Upper lobe of left lung (tissue), 4 donors: Measurements from ENCODE around the gene TBC1D12.

ENCODE experiments used
- POLR2A ChIP-seq, 4 donors: fragments of 450-650 bp; IDR thresholded peaks; one replicate each; pipeline ENCODE4 v1.5.1; 2016 to 2017; ENCODE audit warnings: antibody characterized with exemption in 4 of 4, mild to moderate bottlenecking in 2 of 4
- POLR2AphosphoS5 ChIP-seq, 2 donors: sonication (generic); formaldehyde crosslinking; IDR thresholded peaks; one replicate each; pipeline ENCODE4 v1.5.1; 2017; ENCODE audit warnings: antibody characterized with exemption in 2 of 2
- TF ChIP-seq, protein P1 (sequence below), 6 experiments: fragments of 450-650 bp in 4 of 6; fragments of 200-600 bp in 2 of 6; sonication (generic) in 2 of 6; IDR thresholded peaks; one replicate each; pipeline ENCODE4 v1.5.1; 2016 to 2019; ENCODE audit warnings: antibody characterized with exemption in 6 of 6

DNA sequence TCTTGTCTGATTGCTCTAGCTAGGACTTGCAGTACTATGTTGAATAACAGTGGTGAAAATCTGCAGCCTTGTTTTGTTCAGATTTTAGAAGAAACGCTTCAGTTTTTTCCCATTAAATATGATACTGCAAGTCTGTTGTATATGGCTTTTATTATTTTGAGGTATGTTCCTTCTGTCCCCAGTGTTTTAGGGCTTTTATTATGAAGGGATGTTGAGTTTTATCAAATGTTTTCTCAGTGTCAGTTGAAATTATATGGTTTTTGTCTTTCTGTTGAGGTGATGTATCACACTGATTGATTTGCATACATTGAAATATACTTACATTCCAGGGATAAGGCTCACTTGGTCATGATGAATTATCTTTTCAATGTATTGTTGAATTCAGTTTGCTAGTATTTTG, 82.8 kb downstream of the TBC1D12 start:
- TF ChIP-seq, protein P1, sequence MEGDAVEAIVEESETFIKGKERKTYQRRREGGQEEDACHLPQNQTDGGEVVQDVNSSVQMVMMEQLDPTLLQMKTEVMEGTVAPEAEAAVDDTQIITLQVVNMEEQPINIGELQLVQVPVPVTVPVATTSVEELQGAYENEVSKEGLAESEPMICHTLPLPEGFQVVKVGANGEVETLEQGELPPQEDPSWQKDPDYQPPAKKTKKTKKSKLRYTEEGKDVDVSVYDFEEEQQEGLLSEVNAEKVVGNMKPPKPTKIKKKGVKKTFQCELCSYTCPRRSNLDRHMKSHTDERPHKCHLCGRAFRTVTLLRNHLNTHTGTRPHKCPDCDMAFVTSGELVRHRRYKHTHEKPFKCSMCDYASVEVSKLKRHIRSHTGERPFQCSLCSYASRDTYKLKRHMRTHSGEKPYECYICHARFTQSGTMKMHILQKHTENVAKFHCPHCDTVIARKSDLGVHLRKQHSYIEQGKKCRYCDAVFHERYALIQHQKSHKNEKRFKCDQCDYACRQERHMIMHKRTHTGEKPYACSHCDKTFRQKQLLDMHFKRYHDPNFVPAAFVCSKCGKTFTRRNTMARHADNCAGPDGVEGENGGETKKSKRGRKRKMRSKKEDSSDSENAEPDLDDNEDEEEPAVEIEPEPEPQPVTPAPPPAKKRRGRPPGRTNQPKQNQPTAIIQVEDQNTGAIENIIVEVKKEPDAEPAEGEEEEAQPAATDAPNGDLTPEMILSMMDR (IDR thresholded peaks at IDR 0.05) = no peak
- TF ChIP-seq POLR2AphosphoS5 (IDR thresholded peaks at IDR 0.05) (no peak), POLR2A (IDR thresholded peaks at IDR 0.05) (no peak)
